NB4 (cell line): ENCODE measurements around the gene ASXL2.

Source experiments
- MYC ChIP-seq: IDR thresholded peaks from 2 replicates; pipeline ENCODE4 v1.6.1; 2011; ENCODE audit warnings: low read depth, low read length
- POLR2A ChIP-seq: IDR thresholded peaks from 2 replicates; pipeline ENCODE4 v1.6.1; 2011; ENCODE audit warnings: mild to moderate bottlenecking; ENCODE audit not compliant: insufficient read length; ENCODE audit errors: extremely low read depth
- TF ChIP-seq, protein P1 (sequence below): IDR thresholded peaks from one replicate; pipeline ENCODE4 v1.5.1; 2012; ENCODE audit warnings: low read depth, low read length
- TF ChIP-seq, protein P2 (sequence below): IDR thresholded peaks from 2 replicates; pipeline ENCODE4 v1.6.1; 2011; ENCODE audit warnings: low read depth, low read length

- TF ChIP-seq, protein P1, sequence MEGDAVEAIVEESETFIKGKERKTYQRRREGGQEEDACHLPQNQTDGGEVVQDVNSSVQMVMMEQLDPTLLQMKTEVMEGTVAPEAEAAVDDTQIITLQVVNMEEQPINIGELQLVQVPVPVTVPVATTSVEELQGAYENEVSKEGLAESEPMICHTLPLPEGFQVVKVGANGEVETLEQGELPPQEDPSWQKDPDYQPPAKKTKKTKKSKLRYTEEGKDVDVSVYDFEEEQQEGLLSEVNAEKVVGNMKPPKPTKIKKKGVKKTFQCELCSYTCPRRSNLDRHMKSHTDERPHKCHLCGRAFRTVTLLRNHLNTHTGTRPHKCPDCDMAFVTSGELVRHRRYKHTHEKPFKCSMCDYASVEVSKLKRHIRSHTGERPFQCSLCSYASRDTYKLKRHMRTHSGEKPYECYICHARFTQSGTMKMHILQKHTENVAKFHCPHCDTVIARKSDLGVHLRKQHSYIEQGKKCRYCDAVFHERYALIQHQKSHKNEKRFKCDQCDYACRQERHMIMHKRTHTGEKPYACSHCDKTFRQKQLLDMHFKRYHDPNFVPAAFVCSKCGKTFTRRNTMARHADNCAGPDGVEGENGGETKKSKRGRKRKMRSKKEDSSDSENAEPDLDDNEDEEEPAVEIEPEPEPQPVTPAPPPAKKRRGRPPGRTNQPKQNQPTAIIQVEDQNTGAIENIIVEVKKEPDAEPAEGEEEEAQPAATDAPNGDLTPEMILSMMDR: no peak
- TF ChIP-seq POLR2A (no peak), MYC (no peak)
- TF ChIP-seq, protein P2, sequence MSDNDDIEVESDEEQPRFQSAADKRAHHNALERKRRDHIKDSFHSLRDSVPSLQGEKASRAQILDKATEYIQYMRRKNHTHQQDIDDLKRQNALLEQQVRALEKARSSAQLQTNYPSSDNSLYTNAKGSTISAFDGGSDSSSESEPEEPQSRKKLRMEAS: no peak
Observed at GRCh38 chr2:25867396-25868003, 10.8 kb downstream of the ASXL2 start.
